HG03060 (cell line): Measurements from ENCODE around the gene MARCOL.

Experiments used
- ATAC-seq: cut with Tn5 transposase; IDR thresholded peaks from one replicate; pipeline ENCODE4 v1.9.1; 2021; ENCODE audit warnings: low read depth, moderate number of reproducible peaks; ENCODE audit not compliant: unreplicated experiment

The MARCOL gene, protein sequence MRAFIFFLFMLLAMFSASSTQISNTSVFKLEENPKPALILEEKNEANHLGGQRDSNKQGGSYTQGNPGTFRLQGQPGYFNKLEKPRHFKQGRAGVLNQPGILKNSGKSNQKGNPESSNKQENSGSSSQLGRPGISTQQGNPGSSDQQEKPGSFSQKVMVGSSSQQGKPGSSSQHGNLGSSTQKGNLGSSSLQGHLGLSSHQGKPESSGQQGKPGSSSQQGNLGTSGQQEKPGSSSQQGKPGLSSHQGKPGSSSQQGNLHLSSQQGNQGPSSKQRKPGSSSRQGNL

DNA sequence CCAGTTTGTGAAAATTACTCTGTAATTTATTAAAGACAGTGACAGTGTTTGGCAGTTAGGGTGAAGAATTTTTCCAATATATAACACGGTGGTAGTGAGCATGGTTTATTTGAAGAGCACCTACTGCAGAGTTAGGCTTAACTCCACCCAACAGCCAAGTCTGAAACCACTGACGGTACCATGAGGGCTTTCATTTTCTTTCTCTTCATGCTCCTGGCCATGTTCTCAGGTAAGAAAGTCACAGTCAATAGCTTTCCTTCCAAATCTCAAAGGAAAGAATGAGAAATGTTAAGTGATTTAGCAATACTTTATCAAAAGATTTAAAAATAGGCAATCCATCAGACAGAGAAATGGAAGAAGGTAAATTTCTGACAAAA lies at the start of gene MARCOL:
TSS of gene MARCOL (plus strand) at position 108 of the 377 bp plus-strand sequence. CDS start at position 181, 73 bp downstream.
- ATAC-seq = no peak

DNA sequence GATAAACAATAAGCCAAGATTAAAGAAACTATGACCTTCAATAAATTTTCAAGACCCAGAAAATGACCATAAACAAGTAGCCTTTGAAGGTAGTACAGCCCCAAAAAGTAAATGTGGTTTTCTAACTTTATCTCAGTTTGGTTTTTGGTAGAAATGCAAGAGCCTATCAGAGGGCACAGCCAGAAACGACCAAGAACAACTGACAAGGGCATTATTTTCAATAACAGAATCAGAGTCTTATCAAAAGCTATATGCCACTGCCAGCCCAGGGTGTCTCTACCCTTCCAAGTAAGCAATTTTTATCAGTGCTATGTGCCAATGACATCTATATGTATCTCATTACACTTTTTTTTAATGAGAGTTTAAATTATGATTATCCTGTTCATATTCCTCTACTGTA lies 47.3 kb upstream of the MARCOL start:
- ATAC-seq = no peak

DNA sequence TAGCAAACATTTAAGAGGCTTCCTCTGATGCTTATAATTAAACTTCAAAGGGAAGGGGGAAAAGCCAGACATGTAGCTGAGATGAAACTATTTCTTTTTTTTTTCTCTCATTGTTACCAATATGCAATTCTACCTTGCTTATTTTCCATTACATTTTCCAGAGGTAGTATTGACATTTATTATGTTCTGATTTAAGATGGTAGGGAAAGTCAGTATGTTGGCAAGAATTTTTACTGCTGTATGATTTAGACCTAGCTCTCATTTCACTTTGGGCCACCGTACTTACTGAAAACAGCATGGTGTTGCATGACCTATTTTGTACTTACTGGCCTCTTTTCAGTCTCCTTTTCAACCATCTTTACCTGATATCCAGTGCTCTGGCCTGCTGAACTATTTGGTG lies 45.1 kb upstream of the MARCOL start:
- no peak for ATAC-seq

- ATAC-seq = no peak
Observed at GRCh38 chr5:148201151-148201550, 37.2 kb upstream of the MARCOL start.

DNA sequence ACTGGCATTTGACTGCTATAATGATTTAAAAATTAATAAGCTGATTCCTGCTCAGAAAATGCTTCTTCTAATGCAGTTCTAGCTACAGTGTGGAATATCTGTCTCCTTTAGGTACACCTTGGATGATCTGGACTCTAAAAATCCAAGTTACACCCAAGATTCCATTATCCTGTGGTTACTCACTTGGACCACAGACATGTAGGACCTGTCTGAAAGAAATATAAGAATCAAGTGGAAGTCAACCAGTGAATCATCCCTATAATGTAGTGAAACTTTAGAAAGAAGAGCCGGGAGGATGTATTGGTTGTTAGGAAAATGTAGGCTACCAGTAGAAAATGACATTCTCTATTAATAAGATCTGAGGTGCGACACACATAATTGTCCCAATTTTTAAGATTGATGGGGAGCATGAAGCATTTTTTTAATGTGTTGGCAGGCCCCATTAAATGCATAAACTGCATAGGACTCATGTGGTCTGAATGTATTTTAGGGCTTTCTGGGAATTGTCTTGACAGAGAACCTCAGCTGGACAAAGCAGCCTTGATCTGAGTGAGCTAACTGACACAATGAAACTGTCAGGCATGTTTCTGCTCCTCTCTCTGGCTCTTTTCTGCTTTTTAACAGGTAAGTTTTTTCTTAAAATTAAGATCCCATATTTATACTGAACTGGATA lies 35.7 kb upstream of the MARCOL start, which contains the start of gene SPINK6:
TSS of gene SPINK6 (plus strand) at position 512 of the 673 bp plus-strand sequence. CDS start at position 567, 55 bp downstream.
- no peak for ATAC-seq

GRCh38 chr5:148205044-148205806 lies 33.1 kb upstream of the MARCOL start:
- ATAC-seq = no peak

GRCh38 chr5:148205865-148206264 lies 32.5 kb upstream of the MARCOL start:
- no peak for ATAC-seq

DNA sequence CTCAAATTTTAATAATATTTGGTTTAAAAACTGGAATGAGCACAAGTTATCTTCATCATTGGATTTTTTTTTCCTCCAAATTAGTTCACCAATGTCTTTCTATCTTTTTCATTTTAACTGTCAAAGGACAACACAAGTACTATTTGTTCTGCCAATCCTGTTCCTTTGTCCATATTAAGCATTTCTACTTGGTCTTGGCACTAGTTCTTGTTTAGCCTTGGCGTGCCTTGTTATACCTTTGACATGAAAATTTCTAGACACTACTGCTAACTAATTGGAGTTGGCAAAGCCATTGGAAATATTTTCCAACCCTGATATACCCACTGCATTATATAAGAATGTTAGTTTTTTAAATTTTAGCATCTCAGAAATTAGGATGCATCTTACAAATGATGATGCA lies 31.7 kb upstream of the MARCOL start:
- ATAC-seq = no peak

- ATAC-seq = no peak
Observed at GRCh38 chr5:148208226-148208625, 30.1 kb upstream of the MARCOL start.

DNA sequence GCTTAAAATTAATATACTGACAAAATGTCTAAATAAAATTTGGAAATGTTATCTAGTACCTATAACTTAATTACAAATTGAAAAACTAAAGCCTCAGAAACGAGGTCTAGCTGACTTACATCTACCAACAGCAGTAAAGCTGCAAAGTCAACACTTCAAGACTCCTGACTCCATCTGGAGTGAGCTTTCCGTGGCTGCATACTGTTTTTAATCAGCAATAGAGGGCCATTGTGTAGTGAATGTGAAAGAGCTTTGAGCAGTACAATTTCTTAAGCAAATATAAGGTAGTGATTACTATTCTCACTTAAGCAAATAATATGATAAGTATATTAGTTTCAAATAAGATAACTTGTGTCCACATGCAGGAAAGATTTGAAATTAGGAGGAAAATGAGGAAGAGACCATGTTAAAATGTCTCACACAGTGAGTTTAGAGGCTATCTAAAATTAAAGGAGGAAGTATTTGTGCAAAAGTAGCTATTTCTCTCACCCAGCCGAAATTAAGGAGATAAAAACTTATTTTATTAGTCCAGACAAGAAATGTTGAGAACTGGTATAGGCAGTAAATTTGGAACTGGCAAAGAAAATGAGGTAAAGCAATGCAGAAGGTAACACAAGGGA lies 29.1 kb upstream of the MARCOL start:
- ATAC-seq = no peak

- ATAC-seq = no peak
Observed at GRCh38 chr5:148214665-148215185, 23.6 kb upstream of the MARCOL start.

GRCh38 chr5:148221508-148221907 lies 16.8 kb upstream of the MARCOL start:
- no peak for ATAC-seq

DNA sequence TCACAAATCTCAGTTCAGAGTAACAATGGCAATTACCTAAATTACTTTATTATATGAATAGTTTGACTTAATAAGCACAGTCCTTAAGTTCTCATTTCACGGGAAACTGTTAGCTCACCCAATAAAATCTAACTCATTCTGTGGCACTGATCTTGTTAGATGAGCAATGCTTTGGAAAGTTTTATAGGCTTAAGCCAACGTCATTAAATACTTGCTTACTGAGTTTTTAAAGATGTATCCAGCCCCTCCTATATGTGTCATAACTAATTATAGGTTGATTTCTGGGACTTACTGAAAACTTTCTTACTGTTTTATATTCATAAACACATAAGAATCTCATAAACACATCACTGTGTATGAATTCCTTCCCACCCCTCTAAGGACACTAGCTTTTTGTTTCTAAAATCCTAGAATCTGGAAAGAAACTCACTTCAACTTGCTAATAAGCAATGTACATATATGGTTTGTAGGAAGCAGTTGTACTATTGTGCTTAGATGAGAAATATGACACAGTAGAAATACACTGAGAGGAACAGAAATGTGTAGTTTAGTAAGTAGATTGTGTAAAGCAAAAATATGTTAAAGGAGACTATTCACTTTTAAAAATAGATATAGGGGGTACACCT lies 14.1 kb upstream of the MARCOL start:
- ATAC-seq = no peak

DNA sequence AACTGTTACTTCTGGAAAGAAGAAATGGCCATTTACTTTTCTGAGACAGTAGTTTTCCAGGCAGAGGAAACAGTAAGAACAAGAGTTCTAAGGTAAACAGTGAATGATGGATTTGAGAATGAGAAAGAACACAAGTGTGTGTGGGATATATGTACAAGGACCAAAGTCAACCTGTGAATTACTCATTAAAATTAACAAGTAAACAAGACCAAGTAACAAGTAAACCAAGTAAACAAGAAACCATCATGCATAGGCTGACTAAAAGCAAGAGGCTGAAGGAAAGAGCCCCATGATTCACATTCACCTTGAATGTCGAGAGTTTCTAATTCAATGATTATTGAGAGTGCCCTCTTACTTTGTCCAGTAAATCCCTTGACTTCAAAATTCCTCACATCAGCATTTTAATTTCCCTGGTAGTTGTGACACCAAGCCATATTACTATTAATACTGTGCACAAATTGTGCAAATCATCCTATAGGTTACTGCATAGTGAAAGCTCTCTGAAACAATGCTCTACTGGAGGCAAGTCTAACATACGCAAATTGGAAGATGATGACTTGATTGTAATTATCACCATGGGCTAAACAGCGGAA lies 9.8 kb upstream of the MARCOL start:
- ATAC-seq = no peak

DNA sequence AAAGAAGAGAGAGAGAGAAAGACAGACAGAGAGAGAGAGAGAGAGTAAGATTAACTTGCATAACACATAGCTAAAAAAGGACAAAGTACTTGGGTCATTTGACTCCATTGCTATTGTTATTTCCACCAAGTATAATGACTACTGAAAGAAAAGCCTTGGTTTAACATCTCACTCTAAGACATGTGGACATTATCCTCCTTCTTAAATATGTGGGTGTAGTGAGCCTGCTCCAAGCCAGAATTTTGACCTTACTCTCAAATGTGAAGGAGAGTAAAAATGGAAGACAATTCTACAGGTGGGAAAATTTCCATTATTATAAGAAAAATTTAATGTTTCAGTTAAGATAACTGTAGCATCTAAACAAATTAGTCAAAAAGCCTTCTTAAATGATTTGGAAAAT lies 8.5 kb upstream of the MARCOL start:
- ATAC-seq = no peak

DNA sequence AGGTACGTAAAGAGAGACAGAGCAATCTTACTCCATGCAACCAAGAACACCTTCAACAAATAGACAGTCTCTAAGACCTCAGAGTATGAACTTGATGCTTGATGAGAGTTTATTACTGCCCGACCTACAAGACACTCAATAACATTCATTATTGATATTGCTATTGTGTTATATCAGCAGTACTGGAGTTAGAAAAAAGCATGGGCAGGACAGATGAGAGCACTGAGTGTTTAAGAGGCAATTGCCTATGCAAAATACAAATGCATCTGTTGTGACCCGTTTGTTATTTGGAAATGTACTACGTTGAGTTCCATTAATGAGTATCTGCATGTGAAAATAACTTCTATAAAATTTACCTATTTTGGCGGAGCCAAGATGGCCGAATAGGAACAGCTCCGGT lies 8.1 kb upstream of the MARCOL start:
- ATAC-seq = no peak

GRCh38 chr5:148237785-148238417 lies 424 bp upstream of the MARCOL start:
- ATAC-seq = no peak

DNA sequence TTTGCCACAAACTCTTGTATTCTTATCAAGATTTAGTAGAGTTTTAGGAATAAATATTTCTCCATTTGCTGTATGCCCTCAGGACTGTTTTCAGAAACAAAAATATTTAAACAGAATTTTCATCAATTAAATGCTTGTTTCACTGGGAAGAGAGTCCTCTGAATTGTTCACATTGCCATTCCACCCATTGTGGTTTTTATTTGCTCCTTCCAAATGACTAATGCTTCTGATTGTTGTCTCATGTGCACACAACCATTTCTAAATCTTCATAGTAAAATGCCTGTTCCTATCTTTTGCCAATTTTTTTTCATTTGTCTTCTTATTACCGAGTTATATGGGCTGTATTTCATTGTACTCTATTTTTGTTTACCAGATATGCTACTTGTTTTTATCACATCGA lies 10.6 kb downstream of the MARCOL start:
- no peak for ATAC-seq

GRCh38 chr5:148255456-148255855 lies 17.1 kb downstream of the MARCOL start:
- ATAC-seq = no peak
